Muscle of leg (tissue), 11 donors: ENCODE measurements around the gene RRP12. TPM values are rescaled to one million over a fixed set of nuclear protein-coding genes. Genes with fewer than 3 reads are reported as not detected.
"Not testable (repeated sequence)": the region's sequence is repeated elsewhere in the genome, so short reads cannot be mapped to it uniquely, and the experiment has no call there.

ENCODE experiments used
- DNase-seq: peaks from one replicate; pipeline ENCODE4 v3.0.0; 2013
- H3K27ac ChIP-seq: one replicate; pipeline ENCODE4 v1.5.1; 2013; ENCODE audit warnings: mild to moderate bottlenecking, low read length, control low read depth
- H3K27me3 ChIP-seq: one replicate; pipeline ENCODE4 v1.6.1; 2013; ENCODE audit warnings: low read length; ENCODE audit not compliant: control insufficient read depth, insufficient read depth
- H3K36me3 ChIP-seq: one replicate; pipeline ENCODE4 v1.6.1; 2013; ENCODE audit warnings: low read length; ENCODE audit not compliant: control insufficient read depth, insufficient read depth
- H3K4me1 ChIP-seq: one replicate; pipeline ENCODE4 v1.6.1; 2013; ENCODE audit warnings: low read length; ENCODE audit not compliant: control insufficient read depth, insufficient read depth
- H3K4me3 ChIP-seq: one replicate; pipeline ENCODE4 v1.5.1; 2013; ENCODE audit warnings: low read length, control low read depth
- H3K9me3 ChIP-seq: replicated peaks from 2 replicates; pipeline ENCODE4 v1.6.1; 2013; ENCODE audit warnings: low read depth, low read length; ENCODE audit not compliant: control insufficient read depth
- WGBS: methylation state at CpG from one replicate; pipeline ENCODE4 v1.1.5; 2013; ENCODE audit warnings: missing lambda C conversion rate; ENCODE audit not compliant: insufficient coverage; 5-methylcytosine and 5-hydroxymethylcytosine counted together
- polyA plus RNA-seq, 8 donors: library from polyadenylated mRNA; unstranded; fragments of 120-200 nt; gene quantifications; one replicate each; pipeline versions ENCODE4 v1.2.1 to v1.2.3, GENCODE V29; 2013; ENCODE audit warnings: inconsistent platforms in 1 of 8, low replicate concordance in 1 of 8; ENCODE audit not compliant: insufficient read length in 8 of 8, insufficient read depth in 1 of 8
- total RNA-seq: library from RNA; stranded (reverse); fragments of 120-200 nt; gene quantifications from one replicate; pipeline ENCODE4 v1.2.4, GENCODE V29; 2013

RRP12 gene
- total and polyA plus RNA-seq, 9 donors: 14.3 to 26.0 (median 20.0) TPM

- Histone ChIP-seq H3K4me3 (no peak overlapping the region), H3K9me3 (no peaks in the 10 kb centered on the region), H3K27me3 (no peaks in the 10 kb centered on the region), H3K27ac (no peak overlapping the region), H3K4me1 (peaks cover 5% of the 10 kb centered on the region), H3K36me3 (peaks cover 51% of the 10 kb centered on the region)
- DNase-seq: no peak
- no CpG with 5 or more reads among the region's 4 CpGs for WGBS
Observed at GRCh38 chr10:97358349-97358748, 42.8 kb downstream of the RRP12 start.

GRCh38 chr10:97356918-97357317 is 44.2 kb downstream of the RRP12 start:
- Histone ChIP-seq H3K4me3 (no peak overlapping the region), H3K9me3 (no peaks in the 10 kb centered on the region), H3K27ac (no peak overlapping the region), H3K36me3 (peaks cover 49% of the 10 kb centered on the region), H3K4me1 (peaks cover 5% of the 10 kb centered on the region), H3K27me3 (no peaks in the 10 kb centered on the region)
- DNase-seq: no peak
- 77% methylated on average over 7 of the region's 7 CpGs for WGBS

GRCh38 chr10:97356318-97356914 is 44.7 kb downstream of the RRP12 start:
- no peak overlapping the region for H3K4me3 ChIP-seq
- H3K27me3 ChIP-seq: no peaks in the 10 kb centered on the region
- H3K36me3 ChIP-seq: peaks cover 53% of the 10 kb centered on the region
- H3K27ac ChIP-seq: no peak overlapping the region
- DNase-seq: peak; percentile 37
- 53% methylated on average over 4 of the region's 6 CpGs for WGBS
- H3K4me1 ChIP-seq: peaks cover 5% of the 10 kb centered on the region
- no peaks in the 10 kb centered on the region for H3K9me3 ChIP-seq

DNA sequence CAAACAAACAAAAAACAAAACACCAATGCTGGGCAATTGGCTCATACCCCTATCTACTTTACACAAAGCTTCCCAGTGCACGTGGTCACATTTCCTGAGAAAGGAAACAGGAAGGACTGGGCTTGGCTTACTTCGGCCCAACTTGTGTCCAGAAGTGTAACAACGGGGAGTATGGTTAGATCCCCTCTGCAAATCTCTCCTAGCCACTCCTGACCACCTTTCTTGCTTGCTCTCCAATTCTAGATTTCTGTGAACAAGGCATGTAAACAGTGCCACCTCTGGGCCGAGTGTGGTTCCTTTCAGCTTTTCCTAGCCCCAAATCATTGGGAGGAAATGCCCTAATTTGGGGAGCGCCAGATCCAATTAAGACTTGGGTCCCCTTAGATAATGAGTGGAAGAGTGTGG is 45.6 kb downstream of the RRP12 start:
- Histone ChIP-seq H3K27ac (no peak overlapping the region), H3K27me3 (no peaks in the 10 kb centered on the region), H3K36me3 (peaks cover 56% of the 10 kb centered on the region), H3K4me1 (peaks cover 5% of the 10 kb centered on the region), H3K9me3 (no peaks in the 10 kb centered on the region), H3K4me3 (no peak overlapping the region)
- 29% methylated on average over 2 of the region's 5 CpGs for WGBS
- peak; percentile 54 for DNase-seq

GRCh38 chr10:97353945-97354344 is 47.2 kb downstream of the RRP12 start:
- 88% methylated on average over 1 of the region's 4 CpGs for WGBS
- Histone ChIP-seq H3K36me3 (peaks cover 47% of the 10 kb centered on the region), H3K9me3 (no peaks in the 10 kb centered on the region), H3K4me3 (no peak overlapping the region), H3K4me1 (peaks cover 5% of the 10 kb centered on the region), H3K27ac (no peak overlapping the region), H3K27me3 (no peaks in the 10 kb centered on the region)
- DNase-seq: no peak

- 84% methylated on average over 5 of the region's 12 CpGs for WGBS
- DNase-seq: no peak
- Histone ChIP-seq H3K4me3 (no peak overlapping the region), H3K9me3 (no peaks in the 10 kb centered on the region), H3K4me1 (no peaks in the 10 kb centered on the region), H3K27me3 (no peaks in the 10 kb centered on the region), H3K27ac (no peak overlapping the region), H3K36me3 (peaks cover 14% of the 10 kb centered on the region)
Observed at GRCh38 chr10:97349752-97350513, 51.2 kb downstream of the RRP12 start.

DNA sequence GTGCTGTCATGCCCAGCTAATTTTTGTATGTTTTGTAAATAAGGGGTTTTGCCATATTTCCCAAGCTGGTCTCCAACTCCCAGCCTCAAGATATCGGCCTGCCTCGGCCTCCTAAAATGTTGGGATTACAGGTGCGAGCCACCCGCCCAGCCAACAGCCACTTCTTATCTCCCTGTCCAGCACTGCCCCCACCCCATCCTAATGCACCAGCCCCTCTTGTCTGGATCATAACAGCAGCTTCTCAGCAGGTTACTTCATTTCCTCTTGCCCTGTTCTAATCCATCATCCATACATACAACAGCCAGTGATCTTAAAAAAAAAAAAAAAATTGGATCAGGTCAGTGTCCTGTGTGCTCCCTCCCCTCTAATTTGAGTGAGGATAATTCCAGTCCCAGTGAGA is 53.8 kb downstream of the RRP12 start:
- no peak overlapping the region for H3K27ac ChIP-seq
- WGBS: 92% methylated on average over 4 of the region's 4 CpGs
- H3K27me3 ChIP-seq: no peaks in the 10 kb centered on the region
- H3K9me3 ChIP-seq: no peaks in the 10 kb centered on the region
- H3K4me3 ChIP-seq: no peak overlapping the region
- H3K4me1 ChIP-seq: no peaks in the 10 kb centered on the region
- peaks cover 14% of the 10 kb centered on the region for H3K36me3 ChIP-seq
- no peak for DNase-seq

DNA sequence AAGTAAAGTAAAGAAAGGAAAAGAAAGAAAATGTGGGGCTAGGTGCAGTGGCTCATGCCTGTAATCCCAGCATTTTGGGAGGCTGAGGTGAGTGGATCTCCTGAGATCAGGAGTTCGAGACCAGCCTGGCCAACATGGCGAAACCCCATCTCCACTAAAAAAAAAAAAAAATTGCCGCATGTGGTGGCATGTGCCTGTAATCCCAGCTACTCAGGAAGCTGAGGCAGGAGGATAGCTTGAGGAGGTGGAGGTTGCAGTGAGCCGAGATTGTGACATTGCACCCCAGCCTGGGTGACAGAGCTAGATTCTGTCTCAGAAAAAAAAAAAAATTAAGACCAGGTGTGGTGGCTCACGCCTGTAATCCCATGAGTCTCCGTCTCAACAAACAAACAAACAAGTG is 57.5 kb downstream of the RRP12 start:
- not testable (repeated sequence) for H3K4me1 ChIP-seq, H3K27me3 ChIP-seq, H3K27ac ChIP-seq, H3K4me3 ChIP-seq, H3K9me3 ChIP-seq, H3K36me3 ChIP-seq, DNase-seq
- 50% methylated on average over 3 of the region's 6 CpGs for WGBS

- peaks cover 12% of the 10 kb centered on the region for H3K27me3 ChIP-seq
- H3K27ac ChIP-seq: no peak overlapping the region
- no peak for DNase-seq
- no peaks in the 10 kb centered on the region for H3K36me3 ChIP-seq
- no peak overlapping the region for H3K4me3 ChIP-seq
- H3K4me1 ChIP-seq: peaks cover 2% of the 10 kb centered on the region
- no peaks in the 10 kb centered on the region for H3K9me3 ChIP-seq
- no CpG with 5 or more reads among the region's 2 CpGs for WGBS
Observed at GRCh38 chr10:97341416-97341815, 59.7 kb downstream of the RRP12 start.

- no peak for DNase-seq
- Histone ChIP-seq H3K36me3 (no peaks in the 10 kb centered on the region), H3K27ac (no peak overlapping the region), H3K4me1 (peaks cover 14% of the 10 kb centered on the region), H3K9me3 (no peaks in the 10 kb centered on the region), H3K4me3 (no peak overlapping the region), H3K27me3 (peaks cover 21% of the 10 kb centered on the region)
- 5% methylated on average over 3 of the region's 5 CpGs for WGBS
Observed at GRCh38 chr10:97338041-97338440, 63.1 kb downstream of the RRP12 start.
